Left renal cortex interstitium (tissue), 4 donors: ENCODE data around the gene MPZL1. TPM values are rescaled to one million over a fixed set of nuclear protein-coding genes. Genes with fewer than 3 reads are reported as not detected.
A peak's percentile ranks its signal among the peaks of the same experiment; 100 is the strongest.
"Not testable (repeated sequence)": the region's sequence is repeated elsewhere in the genome, so short reads cannot be mapped to it uniquely, and the experiment has no call there.

Experiments used
- DNase-seq, 4 donors: peaks; one replicate each; pipeline ENCODE4 v3.0.0-alpha.2; 2013; ENCODE audit warnings: low read depth in 4 of 4, low spot score in 2 of 4, missing footprints in 1 of 4
- polyA plus RNA-seq, 4 donors: library from polyadenylated mRNA; unstranded; fragments of 120-200 nt; gene quantifications; one replicate each; pipeline ENCODE4 v1.2.1, GENCODE V29; 2013; ENCODE audit not compliant: insufficient read length in 4 of 4

MPZL1 gene
- polyA plus RNA-seq, 4 donors, result 113 to 126 (median 116) TPM

GRCh38 chr1:167716000-167716271, 5.8 kb upstream of the MPZL1 start:
- peak in 3 of 4 donors; percentile 10 to 25 (median 18) for DNase-seq

- no peak for DNase-seq
Measured at GRCh38 chr1:167717351-167717750, 4.4 kb upstream of the MPZL1 start.

DNA sequence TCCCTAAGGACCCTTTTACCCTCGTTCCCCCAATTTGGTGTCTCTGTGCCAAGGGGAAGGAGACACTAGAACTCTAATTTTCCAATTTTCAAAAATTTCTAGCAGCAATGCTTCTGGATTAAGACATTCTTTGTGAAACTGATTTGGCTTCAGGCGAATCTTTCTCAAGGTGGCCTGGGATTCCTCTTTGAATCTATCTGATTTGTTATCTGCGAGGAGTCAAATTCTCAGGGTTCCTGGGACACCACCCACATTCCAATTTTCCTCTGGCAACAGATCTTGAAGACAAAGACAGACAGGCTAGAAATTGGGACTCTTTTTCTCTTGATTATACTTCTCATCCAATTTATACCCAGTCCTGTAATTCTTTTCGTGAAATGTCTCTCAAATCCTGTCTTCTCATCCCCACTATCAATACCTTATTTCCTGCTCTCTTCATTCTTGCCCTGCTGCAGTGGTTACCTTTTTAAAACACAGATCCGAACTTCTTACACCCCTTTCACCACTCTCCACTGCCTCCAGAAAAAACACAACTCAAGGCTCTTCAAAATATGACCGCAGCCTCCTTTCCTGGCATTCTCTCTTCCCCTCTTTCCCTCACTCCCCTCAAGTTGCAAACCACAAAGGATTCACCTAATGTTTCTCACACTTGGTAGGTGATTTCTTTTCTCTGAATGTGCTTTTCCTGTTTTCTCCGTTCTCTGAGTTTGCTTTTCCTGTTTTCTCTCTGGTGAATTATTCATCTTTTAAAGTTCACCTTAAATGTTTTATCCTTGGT, 2.7 kb upstream of the MPZL1 start:
- no peak for DNase-seq

GRCh38 chr1:167719715-167720421, 1.9 kb upstream of the MPZL1 start:
- DNase-seq, result not testable (repeated sequence)

DNA sequence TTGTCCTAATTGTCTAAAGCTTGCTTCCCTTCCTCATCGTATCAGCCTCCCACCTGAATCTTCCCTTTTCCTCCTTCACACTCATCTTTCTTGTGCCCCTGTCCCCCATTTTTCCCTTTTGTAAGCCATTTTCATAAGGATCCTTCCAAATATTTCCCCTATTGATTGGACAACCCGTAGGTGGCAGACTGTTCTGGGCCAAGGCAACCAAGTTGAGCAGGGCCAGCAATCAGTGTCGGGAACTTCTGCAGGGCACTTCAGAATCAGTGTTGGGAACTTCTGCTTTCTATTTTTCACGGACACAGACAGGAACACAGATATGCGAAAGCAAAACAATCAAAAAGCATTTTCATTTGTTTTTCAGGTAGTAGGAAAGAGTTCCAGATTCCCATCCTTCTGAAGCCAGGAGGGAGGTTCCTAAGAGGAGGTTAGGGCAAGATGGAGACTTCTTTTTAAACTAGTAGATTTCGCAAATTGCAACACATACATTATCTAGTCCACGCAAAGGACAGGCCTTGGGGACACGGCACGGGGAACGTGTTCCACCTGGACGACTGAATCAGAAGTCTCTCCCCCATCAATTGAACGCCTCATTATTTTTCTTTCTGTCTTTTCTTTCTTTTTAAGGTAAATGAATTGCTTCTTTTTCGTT, 691 bp upstream of the MPZL1 start:
- peak in 3 of 4 donors; percentile 24 to 47 (median 35) for DNase-seq

GRCh38 chr1:167722152-167722869, 529 bp downstream of the MPZL1 start:
- peak in 3 of 4 donors; percentile 43 to 57 (median 54) for DNase-seq

DNA sequence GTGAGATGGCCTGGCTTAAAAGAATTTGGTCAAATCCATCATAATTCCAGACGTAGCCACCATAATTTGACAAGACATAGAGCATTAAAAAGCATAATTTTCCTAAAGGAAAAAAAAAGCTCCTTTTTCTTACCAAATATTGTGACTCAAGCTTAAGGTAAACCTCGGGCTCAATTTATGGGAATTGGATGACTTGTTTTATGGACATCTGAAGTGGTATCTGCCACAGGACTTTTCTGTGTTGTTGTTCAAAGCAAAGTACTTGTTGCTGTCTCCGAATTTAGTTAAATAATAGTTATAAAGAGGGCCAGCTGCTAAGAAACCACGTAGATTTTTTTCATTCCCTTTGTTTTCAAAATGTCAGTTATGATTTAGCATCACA, 1.1 kb downstream of the MPZL1 start:
- DNase-seq, result peak in 1 of 4 donors; percentile 4

- no peak for DNase-seq
Measured at GRCh38 chr1:167723707-167724323, 2.0 kb downstream of the MPZL1 start.

DNA sequence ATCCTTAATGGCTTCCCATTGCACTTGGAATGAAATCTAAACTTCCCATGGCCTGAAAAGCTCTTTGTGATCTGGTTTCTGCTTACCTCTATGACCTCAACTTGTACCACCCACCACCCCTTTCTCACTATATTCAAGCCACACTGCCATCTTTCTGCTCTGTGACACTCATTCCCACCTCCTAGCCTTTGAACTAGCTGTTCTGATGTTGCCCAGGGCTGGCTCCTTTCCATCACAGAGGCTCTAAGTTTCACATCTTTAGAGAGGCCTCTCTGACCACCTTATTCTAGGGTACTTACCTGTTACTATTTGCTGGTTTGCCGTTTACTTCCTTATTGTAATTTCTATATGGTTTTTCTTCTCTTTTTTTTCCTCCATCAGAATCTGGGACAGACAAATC, 4.2 kb downstream of the MPZL1 start:
- no peak for DNase-seq

DNA sequence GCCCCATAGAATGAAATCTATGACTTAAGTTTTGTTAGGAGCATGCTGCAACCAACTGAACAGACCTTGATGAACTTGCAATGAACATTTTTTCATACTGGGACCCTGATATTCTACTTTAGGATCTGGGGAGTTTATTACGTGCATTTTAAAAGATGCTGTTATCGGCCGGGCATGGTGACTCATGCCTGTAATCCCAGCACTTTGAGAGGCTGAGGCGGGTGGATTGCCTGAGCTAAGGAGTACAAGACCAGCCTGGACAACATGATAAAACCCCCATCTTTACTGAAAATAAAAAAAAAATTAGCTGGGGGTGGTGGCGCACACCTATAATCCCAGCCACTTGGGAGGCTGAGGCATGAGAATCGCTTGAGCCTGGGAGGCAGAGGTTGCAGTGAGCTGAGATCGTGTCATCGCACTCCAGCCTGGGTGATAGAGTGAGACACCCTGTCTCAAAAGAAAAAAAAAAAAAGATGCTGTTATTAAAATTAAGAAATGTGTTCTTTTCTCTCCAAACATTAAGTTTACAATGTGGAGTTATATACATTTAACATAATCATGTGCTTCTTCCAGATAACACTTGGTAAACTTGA, 7.1 kb downstream of the MPZL1 start:
- DNase-seq, result no peak

- no peak for DNase-seq
Measured at GRCh38 chr1:167734227-167734626, 12.4 kb downstream of the MPZL1 start.

DNA sequence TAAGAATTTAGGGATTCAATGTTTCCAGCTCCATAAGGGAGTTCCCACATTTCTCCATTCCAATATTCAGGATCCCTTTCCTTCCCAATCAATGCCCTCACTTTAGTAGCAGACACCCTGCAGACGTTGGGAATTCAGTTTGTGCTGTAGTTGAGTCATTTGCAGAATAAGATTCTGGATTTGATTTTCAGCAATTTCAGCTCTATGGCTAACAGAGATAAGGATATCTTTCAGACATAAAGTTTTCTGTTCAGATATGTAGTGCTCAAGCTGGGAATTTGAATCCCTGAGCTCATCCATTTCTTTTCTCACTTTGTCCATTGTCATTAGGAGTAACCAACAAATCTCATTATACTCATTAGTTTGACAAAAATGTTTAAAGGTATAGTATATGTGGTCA, 13.1 kb downstream of the MPZL1 start:
- DNase-seq, result no peak

- no peak for DNase-seq
Measured at GRCh38 chr1:167737169-167737568, 15.4 kb downstream of the MPZL1 start.

DNA sequence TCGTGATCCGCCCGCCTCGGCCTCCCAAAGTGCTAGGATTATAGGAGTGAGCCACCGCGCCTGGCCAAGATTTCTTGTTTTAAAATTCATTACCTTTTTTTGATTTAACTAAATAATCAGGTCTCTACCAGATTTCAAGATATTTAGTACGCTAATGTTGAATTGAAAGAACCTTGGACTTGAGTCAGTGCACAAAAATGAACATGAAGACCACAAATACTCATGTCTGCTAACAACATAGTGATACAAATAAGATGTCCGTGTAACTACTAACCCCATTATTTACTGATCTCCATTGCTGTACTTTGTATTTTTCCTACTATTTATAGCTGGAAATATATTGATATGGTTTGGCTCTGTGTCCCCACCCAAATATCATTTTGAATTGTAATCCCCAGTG, 16.4 kb downstream of the MPZL1 start:
- no peak for DNase-seq

DNA sequence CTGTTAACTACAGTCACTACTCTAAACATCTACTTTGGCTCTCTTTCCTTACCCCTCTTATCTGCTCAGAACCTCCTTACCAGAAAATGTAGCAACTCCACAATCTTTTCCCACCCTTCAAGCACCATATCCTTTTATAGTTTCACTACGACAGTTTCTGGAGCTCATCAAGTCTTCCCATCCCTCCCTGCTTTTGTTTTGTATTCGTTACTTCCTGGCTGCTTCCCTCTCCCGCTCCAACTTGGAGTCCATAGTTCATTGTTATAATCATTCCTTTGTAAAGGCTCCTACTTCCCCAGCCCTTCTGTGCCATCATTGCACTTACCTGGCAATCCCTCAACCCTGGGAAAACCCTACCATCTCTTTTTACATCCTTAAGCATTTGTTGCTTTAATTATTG, 18.0 kb downstream of the MPZL1 start:
- DNase-seq, result no peak

DNA sequence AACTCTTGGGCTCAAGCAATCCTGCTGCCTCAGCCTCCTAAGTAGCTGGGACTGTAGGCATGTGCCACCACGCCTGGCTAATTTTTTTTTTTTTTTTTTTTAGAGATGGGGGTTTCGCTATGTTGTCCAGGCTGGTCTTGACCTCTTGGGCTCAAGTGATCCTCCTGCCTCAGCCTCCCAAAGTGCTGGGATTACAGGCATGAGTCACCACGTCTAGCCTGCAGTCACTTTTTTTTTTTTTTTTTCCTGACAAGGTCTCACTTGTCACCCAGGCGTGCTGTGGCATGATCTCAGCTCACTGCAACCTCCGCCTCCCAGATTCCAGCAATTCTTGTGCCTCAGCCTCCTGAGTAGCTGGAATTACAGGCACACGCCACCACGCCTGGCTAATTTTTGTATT, 19.3 kb downstream of the MPZL1 start:
- DNase-seq, result not testable (repeated sequence)

DNA sequence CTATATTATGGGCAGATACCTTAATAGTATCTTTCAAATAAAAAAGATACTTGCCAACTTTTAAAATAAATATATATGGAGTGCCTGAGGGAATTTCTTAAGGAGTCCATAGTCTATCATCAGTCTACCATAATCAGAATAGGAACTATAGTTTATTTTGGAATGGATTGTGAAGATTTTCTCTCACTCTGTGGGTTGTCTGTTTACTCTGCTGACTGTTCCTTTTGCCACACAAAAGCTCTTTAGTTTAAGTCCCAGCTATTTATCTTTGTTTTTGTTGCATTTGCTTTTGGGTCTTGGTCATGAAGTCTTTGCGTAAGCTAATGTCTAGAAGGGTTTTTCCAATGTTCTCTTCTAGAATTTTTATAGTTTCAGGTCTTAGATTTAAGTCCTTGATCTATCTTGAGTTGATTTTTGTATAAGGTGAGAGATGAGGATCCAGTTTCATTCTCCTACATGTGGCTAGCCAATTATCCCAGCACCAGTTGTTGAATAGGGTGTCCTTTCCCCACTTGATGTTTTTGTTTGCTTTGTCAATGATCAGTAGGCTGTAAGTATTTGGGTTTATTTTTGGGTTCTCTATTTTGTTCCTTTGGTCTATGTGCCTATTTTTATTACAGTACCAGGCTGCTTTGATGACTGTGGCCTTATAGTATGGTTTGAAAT, 20.7 kb downstream of the MPZL1 start:
- DNase-seq, result not testable (repeated sequence)

- no peak for DNase-seq
Measured at GRCh38 chr1:167744901-167745300, 23.1 kb downstream of the MPZL1 start.

GRCh38 chr1:167746013-167746672, 24.4 kb downstream of the MPZL1 start:
- no peak for DNase-seq
